Activated effector memory CD4-positive, alpha-beta T cell treated with Interleukin-2 at 50 U/mL for 16 hours (primary cell): ENCODE measurements around the gene OTOG.

ENCODE experiments used
- DNase-seq: peaks from one replicate; pipeline ENCODE4 v3.0.0-alpha.2; 2020

The OTOG gene

GRCh38 chr11:17543041-17543440 is 4.0 kb upstream of the OTOG start:
- DNase-seq: no peak

- DNase-seq: no peak
Measured at GRCh38 chr11:17543574-17544180, 3.4 kb upstream of the OTOG start.

DNA sequence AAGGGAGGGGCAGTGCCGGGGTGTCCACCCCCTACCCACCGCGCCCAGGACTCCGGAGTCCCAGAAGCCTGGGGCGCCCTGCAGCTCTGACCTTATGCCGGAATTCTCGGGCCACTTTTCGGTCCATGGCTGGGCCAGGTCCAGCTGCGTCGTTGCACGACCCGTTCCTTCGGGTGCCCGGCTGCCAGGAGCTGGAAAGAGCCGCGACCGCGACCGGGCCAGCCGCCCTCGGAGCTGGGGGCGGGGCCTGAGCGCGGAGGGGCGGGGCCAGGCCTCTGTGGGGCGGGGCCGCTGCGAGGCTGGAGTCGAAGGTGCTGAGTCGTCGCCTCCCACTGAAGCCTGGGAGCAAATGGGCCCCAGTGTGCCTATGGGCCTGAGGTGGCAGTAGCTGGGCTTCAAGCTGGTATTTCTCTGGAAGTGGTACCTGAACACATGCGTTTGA is 2.9 kb upstream of the OTOG start, which contains the start of gene USH1C:
TSS of gene USH1C (minus strand) at position 236 of the 442 bp plus-strand sequence. CDS start at position 127, 109 bp downstream.
- DNase-seq: no peak

- DNase-seq: no peak
Measured at GRCh38 chr11:17546240-17546639, 819 bp upstream of the OTOG start.

GRCh38 chr11:17547932-17548331 is 873 bp downstream of the OTOG start:
- no peak for DNase-seq

- no peak for DNase-seq
Measured at GRCh38 chr11:17548444-17548843, 1.4 kb downstream of the OTOG start.

DNA sequence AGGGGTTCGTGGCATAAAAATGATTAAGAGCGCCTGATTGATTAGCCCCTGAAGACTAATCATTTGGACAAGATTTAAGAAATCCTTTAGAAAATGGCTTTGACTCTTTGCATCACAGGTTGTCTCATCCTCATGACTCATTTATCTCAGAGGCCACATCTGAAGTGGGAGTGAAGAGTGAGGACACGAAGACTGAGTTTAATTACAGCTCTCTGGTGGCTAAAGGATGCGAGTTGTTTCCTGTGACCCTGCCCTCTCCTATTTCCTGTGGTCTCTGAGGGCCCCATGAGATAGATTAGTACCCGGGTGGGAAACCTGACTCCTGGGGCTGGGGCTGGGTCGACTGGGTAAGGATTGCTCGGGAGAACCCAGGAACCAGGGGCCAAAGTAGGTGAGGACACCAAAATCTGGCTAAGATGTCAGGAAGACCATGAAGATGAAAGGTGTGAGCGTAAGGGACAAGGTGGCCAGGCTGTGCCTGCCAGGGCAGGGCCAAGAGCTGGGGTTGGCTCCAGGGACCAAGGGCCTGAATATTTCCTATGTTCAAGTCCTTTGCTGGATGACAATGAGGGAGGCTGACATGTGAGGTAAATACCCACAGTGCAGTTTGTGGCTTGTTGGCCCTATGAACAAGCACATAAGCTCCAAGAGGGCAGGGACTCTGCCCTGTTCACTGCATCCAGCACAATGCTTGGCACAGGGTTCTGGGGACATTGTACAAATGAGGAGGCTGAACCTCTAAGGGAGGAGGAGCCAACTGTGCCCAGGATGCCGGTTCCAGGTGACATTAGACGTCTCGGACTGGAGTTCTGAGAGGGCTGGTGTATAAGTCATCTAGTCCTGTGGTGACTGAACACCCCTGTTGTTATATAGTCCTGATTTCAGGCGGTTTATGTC is 3.6 kb downstream of the OTOG start:
- no peak for DNase-seq

- no peak for DNase-seq
Measured at GRCh38 chr11:17551347-17552040, 4.4 kb downstream of the OTOG start.

DNA sequence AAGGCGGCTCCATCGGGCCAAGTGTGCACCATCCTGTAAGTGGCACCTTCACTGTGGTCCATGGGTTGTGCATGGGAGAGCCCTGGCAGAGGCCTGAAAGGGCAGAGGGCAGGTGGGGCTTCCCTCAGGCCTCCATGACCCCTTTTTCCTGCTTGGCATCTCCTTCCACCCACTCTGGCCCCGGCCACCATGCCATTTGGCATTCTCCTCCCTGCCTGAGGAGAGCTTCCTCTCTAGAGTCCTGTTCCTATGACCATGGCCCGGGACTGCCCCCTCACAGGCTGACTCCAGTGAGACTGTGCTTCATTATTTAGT is 4.9 kb downstream of the OTOG start:
- no peak for DNase-seq

- DNase-seq: no peak
Measured at GRCh38 chr11:17552392-17553248, 5.6 kb downstream of the OTOG start.

- no peak for DNase-seq
Measured at GRCh38 chr11:17553249-17553546, 6.1 kb downstream of the OTOG start.

DNA sequence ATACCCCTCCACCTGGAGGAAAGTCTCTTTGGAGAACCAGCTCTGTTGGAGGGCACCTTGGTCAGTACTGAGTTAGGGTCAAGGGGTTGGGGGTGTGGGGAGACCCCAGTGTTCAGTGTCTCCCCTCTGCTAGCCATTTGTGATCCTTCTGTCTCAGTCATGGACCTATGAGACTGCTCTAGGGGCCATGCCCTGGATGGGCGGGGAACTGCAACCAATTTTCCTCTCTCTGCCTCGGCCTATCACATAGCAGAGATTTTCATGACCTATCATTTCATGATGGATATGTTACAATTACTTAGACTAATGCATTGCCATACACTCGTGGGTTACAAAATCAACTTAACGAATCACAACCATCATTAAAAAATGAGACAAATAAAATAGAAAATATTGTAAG is 7.4 kb downstream of the OTOG start:
- no peak for DNase-seq

DNA sequence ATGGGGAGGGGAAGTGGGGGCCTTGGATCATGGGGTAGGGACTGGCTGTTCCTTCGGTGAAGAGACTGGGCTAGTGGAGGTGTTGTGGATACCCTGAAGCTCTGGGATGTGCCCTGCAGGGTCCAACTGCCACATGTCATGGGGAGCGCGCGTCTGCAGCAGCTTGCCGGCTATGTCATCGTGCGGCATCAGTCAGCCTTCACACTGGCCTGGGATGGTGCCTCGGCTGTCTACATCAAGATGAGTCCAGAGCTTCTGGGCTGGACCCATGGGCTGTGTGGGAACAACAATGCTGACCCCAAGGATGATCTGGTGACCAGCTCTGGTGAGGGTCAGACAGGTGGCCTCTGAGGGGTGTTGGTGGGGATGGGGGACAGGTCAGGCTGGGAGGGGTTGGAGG is 9.9 kb downstream of the OTOG start:
- no peak for DNase-seq

- DNase-seq: no peak
Measured at GRCh38 chr11:17558025-17558780, 11.1 kb downstream of the OTOG start.

DNA sequence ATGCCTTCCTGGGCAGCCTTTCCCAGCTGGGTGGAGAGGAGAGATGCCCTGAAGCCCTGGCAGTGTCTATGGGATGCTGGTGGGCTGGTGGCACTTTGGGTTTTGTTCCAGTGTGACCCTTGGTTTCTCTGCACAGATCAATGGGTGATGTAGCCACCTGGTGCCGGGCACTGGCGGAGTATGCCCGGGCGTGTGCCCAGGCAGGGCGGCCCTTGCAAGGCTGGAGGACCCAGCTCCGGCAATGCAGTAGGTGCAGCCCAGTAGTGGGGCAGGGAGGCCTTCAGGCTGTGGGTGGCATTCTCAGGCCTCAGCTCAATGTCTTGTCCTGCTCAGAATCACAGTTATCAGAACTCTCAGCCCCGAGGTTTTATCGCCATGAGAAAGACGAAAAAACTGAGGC is 11.9 kb downstream of the OTOG start:
- DNase-seq: no peak

DNA sequence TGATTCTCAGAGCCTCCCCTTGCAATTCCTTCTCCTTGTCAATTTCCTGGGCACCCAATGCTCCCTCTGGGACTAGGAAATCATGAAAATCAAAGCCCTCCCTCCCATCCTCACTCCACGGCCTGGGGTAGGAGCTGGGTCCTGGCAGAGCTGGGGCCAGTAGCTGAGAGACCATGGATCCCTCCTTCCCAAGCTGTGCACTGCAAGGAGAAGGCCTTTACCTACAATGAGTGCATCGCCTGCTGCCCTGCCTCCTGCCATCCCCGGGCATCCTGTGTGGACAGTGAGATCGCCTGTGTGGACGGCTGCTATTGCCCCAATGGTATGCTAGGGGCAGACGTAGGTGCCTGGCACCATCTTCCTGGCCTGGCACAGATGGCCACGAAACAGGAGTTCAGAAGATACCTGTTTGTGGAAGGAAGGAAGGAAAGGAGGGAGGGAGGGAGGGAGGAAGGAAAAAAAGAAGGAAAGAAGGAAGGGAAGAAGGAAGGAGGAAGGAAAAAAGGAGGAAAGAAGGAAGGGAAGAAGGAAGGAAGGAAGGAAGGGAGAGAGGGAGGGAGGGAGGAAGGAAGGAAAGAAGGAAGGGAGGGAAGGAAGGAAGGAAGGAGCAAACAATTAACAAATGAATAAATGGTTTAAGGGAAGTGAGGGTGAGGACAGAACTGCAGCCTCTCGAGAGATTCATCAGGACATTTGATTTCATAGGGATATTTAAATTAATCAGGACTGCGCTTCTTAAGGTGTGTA is 12.5 kb downstream of the OTOG start:
- DNase-seq: no peak

GRCh38 chr11:17560281-17561110 is 13.4 kb downstream of the OTOG start:
- no peak for DNase-seq

- no peak for DNase-seq
Measured at GRCh38 chr11:17561111-17561415, 14.0 kb downstream of the OTOG start.

- DNase-seq: no peak
Measured at GRCh38 chr11:17561526-17561925, 14.5 kb downstream of the OTOG start.

DNA sequence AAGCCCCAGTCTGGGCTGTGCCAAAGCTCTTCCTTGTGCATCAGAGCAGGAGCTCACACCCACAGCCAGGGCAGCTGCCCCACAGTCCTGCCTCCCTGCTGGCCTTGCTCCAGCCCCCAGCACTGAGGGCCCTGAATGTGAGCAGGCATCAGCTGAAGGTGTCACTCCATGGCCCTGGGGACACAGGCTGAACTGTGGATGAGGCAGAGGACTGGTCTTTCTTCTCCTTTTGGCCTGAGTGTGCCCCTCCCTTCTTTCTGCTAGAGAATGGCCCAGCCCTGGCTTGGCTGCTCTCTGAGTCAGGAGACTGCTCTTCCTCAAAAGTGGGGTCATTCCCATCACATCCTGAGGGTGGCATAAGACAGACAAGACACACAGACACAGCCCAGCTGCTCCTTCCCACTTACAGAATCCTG is 16.2 kb downstream of the OTOG start:
- DNase-seq: no peak
